Inflammatory macrophage treated with lipopolysaccharide for 4 hours (primary cell): Measurements from ENCODE around the gene N4BP2.

ENCODE experiments used
- DNase-seq: peaks from one replicate; pipeline ENCODE4 v3.0.0-alpha.2; 2020

Gene N4BP2

GRCh38 chr4:40160258-40160657 is 103.6 kb downstream of the N4BP2 start:
- DNase-seq = no peak

GRCh38 chr4:40164459-40164858 is 107.8 kb downstream of the N4BP2 start:
- no peak for DNase-seq

- DNase-seq = no peak
These were observed 109.3 kb downstream of the N4BP2 start for GRCh38 chr4:40165916-40166315.

GRCh38 chr4:40168070-40168469 is 111.4 kb downstream of the N4BP2 start:
- DNase-seq = no peak

- DNase-seq = peak; percentile 33
These were observed 113.9 kb downstream of the N4BP2 start for GRCh38 chr4:40170588-40170987.

- peak; percentile 40 for DNase-seq
These were observed 116.8 kb downstream of the N4BP2 start for GRCh38 chr4:40173470-40173875.

- no peak for DNase-seq
These were observed 120.0 kb downstream of the N4BP2 start for GRCh38 chr4:40176602-40177001.

GRCh38 chr4:40177591-40177990 is 120.9 kb downstream of the N4BP2 start:
- DNase-seq = no peak

- no peak for DNase-seq
These were observed 122.0 kb downstream of the N4BP2 start for GRCh38 chr4:40178672-40179071.

GRCh38 chr4:40179360-40179759 is 122.7 kb downstream of the N4BP2 start:
- DNase-seq = no peak

- DNase-seq = peak; percentile 93
These were observed 123.7 kb downstream of the N4BP2 start for GRCh38 chr4:40180356-40180755.

GRCh38 chr4:40182001-40182400 is 125.4 kb downstream of the N4BP2 start:
- no peak for DNase-seq

- peak; percentile 73 for DNase-seq
These were observed 126.3 kb downstream of the N4BP2 start for GRCh38 chr4:40182954-40183353.

- DNase-seq = peak; percentile 68
These were observed 127.2 kb downstream of the N4BP2 start for GRCh38 chr4:40183615-40184411.

- DNase-seq = no peak
These were observed 129.4 kb downstream of the N4BP2 start for GRCh38 chr4:40185830-40186664.

- no peak for DNase-seq
These were observed 130.0 kb downstream of the N4BP2 start for GRCh38 chr4:40186665-40187014.

- DNase-seq = no peak
These were observed 130.8 kb downstream of the N4BP2 start for GRCh38 chr4:40187386-40187906.

GRCh38 chr4:40190019-40190418 is 133.4 kb downstream of the N4BP2 start:
- DNase-seq = no peak

- DNase-seq = no peak
These were observed 133.8 kb downstream of the N4BP2 start for GRCh38 chr4:40190465-40190864.

GRCh38 chr4:40190880-40191815 is 134.5 kb downstream of the N4BP2 start:
- DNase-seq = no peak

GRCh38 chr4:40192114-40193015 is 135.7 kb downstream of the N4BP2 start:
- no peak for DNase-seq
